OCI-LY3 (cell line): ENCODE data around the gene MYO1F.

Experiments
- H2AFZ ChIP-seq: fragments of 200-600, 300-600 bp; shearing (Covaris generic); 2 replicates; pipeline ENCODE4 v1.6.0; 2014; ENCODE audit warnings: antibody characterized with exemption, low read depth, low read length
- H3K27ac ChIP-seq: fragments of 200-600, 300-600 bp; sonication (generic); 2 replicates; pipeline ENCODE4 v1.5.1; 2014; ENCODE audit warnings: mild to moderate bottlenecking, low read length, moderate library complexity, mixed read lengths
- H3K27me3 ChIP-seq: fragments of 200-600, 300-600 bp; sonication (generic); 2 replicates; pipeline ENCODE4 v1.6.1; 2014; ENCODE audit warnings: low read depth, low read length, mixed read lengths
- H3K36me3 ChIP-seq: fragments of 200-600, 300-600 bp; sonication (generic); replicated peaks from 2 replicates; pipeline ENCODE3; 2014; ENCODE audit warnings: low read depth, low read length, mixed read lengths
- H3K4me1 ChIP-seq: fragments of 300-600, 200-600 bp; sonication (generic); 2 replicates; pipeline ENCODE4 v1.6.1; 2014; ENCODE audit warnings: low read length, mixed read lengths
- H3K4me2 ChIP-seq: fragments of 200-600, 300-600 bp; sonication (generic); 2 replicates; pipeline ENCODE4 v1.6.1; 2014; ENCODE audit warnings: low read length, mixed read lengths
- H3K4me3 ChIP-seq: fragments of 300-600, 200-600 bp; sonication (generic); 2 replicates; pipeline ENCODE4 v1.5.1; 2014; ENCODE audit warnings: antibody characterized with exemption, mild to moderate bottlenecking, low read length, moderate library complexity
- H3K79me2 ChIP-seq: fragments of 300-600, 200-600 bp; shearing (Covaris generic); 2 replicates; pipeline ENCODE4 v1.6.1; 2014; ENCODE audit warnings: mild to moderate bottlenecking, low read length, mixed read lengths
- H3K9ac ChIP-seq: fragments of 300-600, 200-600 bp; shearing (Covaris generic); 2 replicates; pipeline ENCODE4 v1.6.0; 2014; ENCODE audit warnings: mild to moderate bottlenecking, low read length, moderate library complexity
- H3K9me3 ChIP-seq: fragments of 200-600, 300-600 bp; shearing (Covaris generic); 2 replicates; pipeline ENCODE4 v1.6.1; 2014; ENCODE audit warnings: low read length, mixed read lengths; ENCODE audit not compliant: insufficient read depth
- H4K20me1 ChIP-seq: fragments of 200-600, 300-600 bp; sonication (generic); 2 replicates; pipeline ENCODE4 v1.6.1; 2016; ENCODE audit warnings: low read length, mixed read lengths; ENCODE audit not compliant: insufficient read depth
- EZH2phosphoT487 ChIP-seq: fragments of 200-600 bp; shearing (Covaris generic); IDR thresholded peaks from 2 replicates; pipeline ENCODE4 v1.6.1; 2018; ENCODE audit warnings: antibody characterized with exemption, mixed run types, low read depth
- TF ChIP-seq, protein P1 (sequence below): fragments of 200-600, 300-600 bp; sonication (generic); IDR thresholded peaks from 2 replicates; pipeline ENCODE4 v1.5.1; 2014; ENCODE audit warnings: antibody characterized with exemption, low read length, low read depth

Gene MYO1F

DNA sequence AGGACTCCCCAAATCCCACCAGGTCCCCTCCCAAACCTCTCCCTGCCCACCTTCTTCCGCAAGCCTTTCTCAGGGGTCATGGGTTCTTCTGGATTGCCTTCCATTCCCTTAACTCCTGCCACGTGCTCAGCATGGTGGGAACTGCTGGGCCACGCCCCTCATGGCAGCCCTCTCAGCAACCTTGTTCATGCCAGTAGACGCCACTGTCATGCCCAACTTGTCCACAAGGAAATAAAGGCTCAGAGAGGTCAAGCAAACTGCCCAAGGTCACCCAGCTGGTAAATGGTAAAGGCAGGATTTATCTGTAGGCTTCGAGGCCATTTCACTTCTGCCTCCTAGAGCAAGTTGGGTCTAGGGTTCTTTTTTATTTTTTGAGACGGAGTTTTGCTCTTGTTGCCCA lies 85.7 kb downstream of the MYO1F start:
- Histone ChIP-seq H3K27me3 (no peaks in the 10 kb centered on the region), H3K27ac (no peak overlapping the region), H3K36me3 (peaks cover 33% of the 10 kb centered on the region), H3K4me1 (peaks cover 22% of the 10 kb centered on the region), H3K79me2 (peaks cover 19% of the 10 kb centered on the region), H2AFZ (no peak overlapping the region), H4K20me1 (no peaks in the 10 kb centered on the region), H3K9ac (no peak overlapping the region), H3K9me3 (no peaks in the 10 kb centered on the region), H3K4me3 (no peak overlapping the region), H3K4me2 (no peak overlapping the region)
- no peak for TF ChIP-seq EZH2phosphoT487
- TF ChIP-seq, protein P1, sequence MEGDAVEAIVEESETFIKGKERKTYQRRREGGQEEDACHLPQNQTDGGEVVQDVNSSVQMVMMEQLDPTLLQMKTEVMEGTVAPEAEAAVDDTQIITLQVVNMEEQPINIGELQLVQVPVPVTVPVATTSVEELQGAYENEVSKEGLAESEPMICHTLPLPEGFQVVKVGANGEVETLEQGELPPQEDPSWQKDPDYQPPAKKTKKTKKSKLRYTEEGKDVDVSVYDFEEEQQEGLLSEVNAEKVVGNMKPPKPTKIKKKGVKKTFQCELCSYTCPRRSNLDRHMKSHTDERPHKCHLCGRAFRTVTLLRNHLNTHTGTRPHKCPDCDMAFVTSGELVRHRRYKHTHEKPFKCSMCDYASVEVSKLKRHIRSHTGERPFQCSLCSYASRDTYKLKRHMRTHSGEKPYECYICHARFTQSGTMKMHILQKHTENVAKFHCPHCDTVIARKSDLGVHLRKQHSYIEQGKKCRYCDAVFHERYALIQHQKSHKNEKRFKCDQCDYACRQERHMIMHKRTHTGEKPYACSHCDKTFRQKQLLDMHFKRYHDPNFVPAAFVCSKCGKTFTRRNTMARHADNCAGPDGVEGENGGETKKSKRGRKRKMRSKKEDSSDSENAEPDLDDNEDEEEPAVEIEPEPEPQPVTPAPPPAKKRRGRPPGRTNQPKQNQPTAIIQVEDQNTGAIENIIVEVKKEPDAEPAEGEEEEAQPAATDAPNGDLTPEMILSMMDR = no peak

- Histone ChIP-seq H3K27me3 (no peaks in the 10 kb centered on the region), H3K4me1 (peaks cover 29% of the 10 kb centered on the region), H3K27ac (no peak overlapping the region), H3K9ac (no peak overlapping the region), H4K20me1 (no peaks in the 10 kb centered on the region), H3K9me3 (no peaks in the 10 kb centered on the region), H3K36me3 (peaks cover 40% of the 10 kb centered on the region), H2AFZ (no peak overlapping the region), H3K4me3 (no peak overlapping the region), H3K79me2 (peaks cover 26% of the 10 kb centered on the region), H3K4me2 (no peak overlapping the region)
- TF ChIP-seq EZH2phosphoT487 = no peak
Observed at GRCh38 chr19:8490873-8491272, 86.4 kb downstream of the MYO1F start.

DNA sequence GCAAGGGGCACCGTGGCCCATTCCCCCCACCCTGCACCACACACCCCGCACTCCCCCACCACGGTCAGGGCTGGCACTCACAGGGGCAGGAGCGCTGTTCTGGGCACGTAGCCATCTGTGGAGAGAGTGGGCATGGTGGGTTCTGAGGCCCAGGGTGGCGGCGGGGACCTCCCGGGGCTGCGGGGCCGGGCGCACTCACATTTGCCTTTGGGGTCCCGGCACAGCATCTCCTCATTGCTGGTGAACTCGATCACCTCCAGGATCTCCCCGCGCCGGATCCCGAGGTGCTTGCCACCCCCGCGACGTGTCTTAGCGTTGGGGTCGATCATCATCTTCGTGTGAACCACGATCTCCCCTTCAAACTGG lies 86.9 kb downstream of the MYO1F start:
- no peaks in the 10 kb centered on the region for H3K27me3 ChIP-seq
- no peaks in the 10 kb centered on the region for H4K20me1 ChIP-seq
- H3K4me3 ChIP-seq = no peak overlapping the region
- H3K4me2 ChIP-seq = no peak overlapping the region
- H3K27ac ChIP-seq = no peak overlapping the region
- no peaks in the 10 kb centered on the region for H3K9me3 ChIP-seq
- H3K4me1 ChIP-seq = peaks cover 34% of the 10 kb centered on the region
- peaks cover 45% of the 10 kb centered on the region for H3K36me3 ChIP-seq
- H3K79me2 ChIP-seq = peaks cover 31% of the 10 kb centered on the region
- TF ChIP-seq, protein P1 = no peak
- no peak for TF ChIP-seq EZH2phosphoT487
- H3K9ac ChIP-seq = no peak overlapping the region
- H2AFZ ChIP-seq = no peak overlapping the region

GRCh38 chr19:8489561-8490394 lies 87.5 kb downstream of the MYO1F start:
- peaks cover 51% of the 10 kb centered on the region for H3K36me3 ChIP-seq
- no peak overlapping the region for H3K27ac ChIP-seq
- H3K4me1 ChIP-seq = peaks cover 40% of the 10 kb centered on the region
- no peaks in the 10 kb centered on the region for H3K27me3 ChIP-seq
- no peak for TF ChIP-seq EZH2phosphoT487
- TF ChIP-seq, protein P1 = no peak
- no peak overlapping the region for H3K4me2 ChIP-seq
- H4K20me1 ChIP-seq = no peaks in the 10 kb centered on the region
- no peak overlapping the region for H2AFZ ChIP-seq
- no peak overlapping the region for H3K9ac ChIP-seq
- peaks cover 37% of the 10 kb centered on the region for H3K79me2 ChIP-seq
- no peak overlapping the region for H3K4me3 ChIP-seq
- no peaks in the 10 kb centered on the region for H3K9me3 ChIP-seq
